ENCODE measurements around the gene UPP1.

Gene UPP1

GRCh38 chr7:48048113-48048512 lies 41.0 kb upstream of the UPP1 start:
- no peak for TF ChIP-seq CTCF (IDR thresholded peaks at IDR 0.05; ENCODE audit: low read depth, low read length)
- DNase-seq (ENCODE audit: extremely low read depth, low read depth): no peak

GRCh38 chr7:48049850-48050249 lies 39.2 kb upstream of the UPP1 start:
- no peak for TF ChIP-seq CTCF (IDR thresholded peaks at IDR 0.05; ENCODE audit: low read depth, low read length)
- DNase-seq (ENCODE audit: extremely low read depth, low read depth): no peak

- TF ChIP-seq CTCF (IDR thresholded peaks at IDR 0.05; ENCODE audit: low read depth, low read length): no peak
- no peak for DNase-seq (ENCODE audit: extremely low read depth, low read depth)
Observed at GRCh38 chr7:48052748-48053147, 36.3 kb upstream of the UPP1 start.

- no peak for TF ChIP-seq CTCF (IDR thresholded peaks at IDR 0.05; ENCODE audit: low read depth, low read length)
Observed at GRCh38 chr7:48053736-48054135, 35.3 kb upstream of the UPP1 start.

GRCh38 chr7:48058990-48059389 lies 30.1 kb upstream of the UPP1 start:
- TF ChIP-seq CTCF (IDR thresholded peaks at IDR 0.05; ENCODE audit: low read depth, low read length): no peak
- DNase-seq (ENCODE audit: extremely low read depth, low read depth): no peak

More at GRCh38 chr7:48053736-48054135, 35.3 kb upstream of the UPP1 start:
- DNase-seq (ENCODE audit: extremely low read depth, low read depth): no peak

- no peak for TF ChIP-seq CTCF (IDR thresholded peaks at IDR 0.05; ENCODE audit: low read depth, low read length)
- DNase-seq (ENCODE audit: extremely low read depth, low read depth): no peak
Observed at GRCh38 chr7:48059706-48060105, 29.4 kb upstream of the UPP1 start.

- TF ChIP-seq CTCF (IDR thresholded peaks at IDR 0.05; ENCODE audit: low read depth, low read length): no peak
- DNase-seq (ENCODE audit: extremely low read depth, low read depth): no peak
Observed at GRCh38 chr7:48063985-48064384, 25.1 kb upstream of the UPP1 start.

Measured in AG09319 (cell line).